NCI-H345 (cell line): ENCODE results near the gene RNPS1.

Source experiments
- DNase-seq: peaks from one replicate; lab custom pipeline; 2025; lab: John Stamatoyannopoulos, UW

RNPS1 gene

DNA sequence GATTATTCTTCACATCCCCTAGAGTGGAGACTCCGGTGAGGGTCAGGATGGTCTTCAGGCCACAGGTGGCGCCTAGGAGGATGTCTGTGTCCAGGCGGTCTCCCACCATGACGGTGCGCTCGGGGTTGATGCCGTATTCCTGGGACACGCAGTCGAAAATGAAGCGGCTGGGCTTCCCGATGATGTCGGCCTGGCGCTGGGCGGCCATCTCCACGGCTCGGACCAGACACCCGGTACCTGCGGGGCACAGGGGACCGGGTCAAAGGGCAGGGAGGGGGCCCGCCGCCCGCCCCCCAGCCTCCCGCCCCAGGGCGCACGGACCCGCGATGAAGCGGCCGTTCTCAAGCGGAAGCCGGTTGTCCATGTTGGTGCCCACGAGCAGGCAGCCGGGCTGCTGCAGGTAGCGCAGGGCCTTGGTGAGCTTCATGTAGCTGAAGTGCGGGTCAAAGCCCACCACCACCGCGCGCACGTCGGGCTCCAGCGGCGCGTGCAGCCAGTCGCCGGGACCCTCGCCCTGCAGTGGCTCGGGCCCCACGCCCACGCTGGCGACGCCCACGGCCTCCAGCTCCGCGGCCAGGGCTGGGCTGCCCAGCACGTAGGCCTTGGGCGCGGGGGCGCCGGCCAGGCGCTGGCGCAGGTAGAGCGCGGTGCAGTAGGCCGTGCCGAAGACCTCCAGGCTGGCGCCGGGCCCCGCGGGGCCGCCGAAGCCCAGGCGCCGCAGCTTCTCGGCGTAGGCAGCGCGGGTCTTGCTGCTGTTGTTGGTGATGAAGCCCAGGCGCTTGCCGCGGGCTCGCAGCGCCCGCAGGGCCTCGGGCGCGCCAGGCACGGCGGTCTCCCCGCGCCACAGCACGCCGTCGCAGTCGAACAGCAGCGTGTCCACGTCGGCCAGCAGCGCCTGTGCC is 53.9 kb downstream of the RNPS1 start:
- no peak for DNase-seq

DNA sequence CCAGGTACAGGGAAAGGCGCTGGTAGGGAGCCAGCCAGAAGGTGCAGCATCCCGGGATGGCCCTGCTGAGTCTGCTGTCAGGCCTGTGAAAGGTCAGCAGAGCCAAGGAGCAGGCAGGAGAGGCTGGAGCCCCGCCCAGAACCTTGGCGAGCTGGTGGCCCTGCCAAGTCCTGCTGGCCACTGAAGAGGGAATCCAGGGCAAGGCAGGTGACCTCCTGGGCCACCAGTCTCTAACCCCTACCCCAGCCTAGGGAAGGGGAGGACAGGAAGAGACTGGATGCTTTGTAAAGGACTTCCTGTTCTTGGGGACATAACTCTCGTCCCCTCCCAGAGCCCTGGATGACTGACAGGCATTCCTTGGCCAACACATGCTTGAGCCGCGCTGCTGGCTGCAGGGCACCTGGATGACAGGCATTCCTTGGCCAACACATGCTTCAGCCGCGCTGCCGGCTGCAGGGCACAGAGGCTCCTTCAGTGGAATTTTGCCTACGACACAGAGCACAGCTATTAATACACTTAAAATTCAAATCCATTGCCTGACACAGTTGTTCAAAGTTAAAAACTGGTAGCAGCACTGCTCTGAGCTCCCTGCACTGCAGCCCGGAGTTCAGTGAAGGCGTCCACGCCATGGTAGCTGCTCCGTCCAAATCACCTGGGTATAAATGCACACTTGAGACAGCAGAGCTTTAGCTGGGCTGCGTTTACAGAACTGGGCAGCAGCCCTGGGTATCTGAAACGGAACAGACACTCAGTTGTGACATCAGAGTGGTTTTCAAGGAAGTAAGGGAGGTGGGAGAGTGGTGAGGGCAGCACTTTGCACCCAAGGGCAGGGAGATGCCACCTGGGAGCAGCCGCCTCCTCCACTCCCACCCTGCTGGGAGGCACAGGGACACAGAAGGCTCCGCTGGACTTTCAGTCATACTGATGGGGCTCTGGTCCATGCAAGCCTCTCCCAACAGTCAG is 55.3 kb downstream of the RNPS1 start:
- no peak for DNase-seq

DNA sequence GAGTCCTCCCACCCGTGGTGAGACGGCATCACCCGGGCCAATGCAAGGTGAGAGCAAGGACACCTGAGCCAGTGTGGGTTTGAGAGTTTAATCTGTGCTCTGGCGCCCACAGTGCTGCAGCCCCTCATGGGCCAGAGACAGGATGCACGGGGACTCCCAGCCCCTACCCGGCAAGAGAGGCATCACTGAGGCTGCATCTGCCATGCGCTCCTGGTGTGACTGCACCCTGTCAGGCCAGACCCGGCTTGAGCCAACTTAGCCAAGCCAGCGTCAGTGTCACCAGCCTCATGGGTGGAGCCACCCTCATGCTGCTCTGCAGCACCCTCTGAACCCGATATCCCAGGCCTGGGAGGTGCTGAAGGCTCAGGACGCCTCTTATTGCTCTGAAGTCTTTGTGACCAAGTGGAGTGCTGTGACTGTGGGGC is 56.0 kb downstream of the RNPS1 start:
- DNase-seq, result no peak

DNA sequence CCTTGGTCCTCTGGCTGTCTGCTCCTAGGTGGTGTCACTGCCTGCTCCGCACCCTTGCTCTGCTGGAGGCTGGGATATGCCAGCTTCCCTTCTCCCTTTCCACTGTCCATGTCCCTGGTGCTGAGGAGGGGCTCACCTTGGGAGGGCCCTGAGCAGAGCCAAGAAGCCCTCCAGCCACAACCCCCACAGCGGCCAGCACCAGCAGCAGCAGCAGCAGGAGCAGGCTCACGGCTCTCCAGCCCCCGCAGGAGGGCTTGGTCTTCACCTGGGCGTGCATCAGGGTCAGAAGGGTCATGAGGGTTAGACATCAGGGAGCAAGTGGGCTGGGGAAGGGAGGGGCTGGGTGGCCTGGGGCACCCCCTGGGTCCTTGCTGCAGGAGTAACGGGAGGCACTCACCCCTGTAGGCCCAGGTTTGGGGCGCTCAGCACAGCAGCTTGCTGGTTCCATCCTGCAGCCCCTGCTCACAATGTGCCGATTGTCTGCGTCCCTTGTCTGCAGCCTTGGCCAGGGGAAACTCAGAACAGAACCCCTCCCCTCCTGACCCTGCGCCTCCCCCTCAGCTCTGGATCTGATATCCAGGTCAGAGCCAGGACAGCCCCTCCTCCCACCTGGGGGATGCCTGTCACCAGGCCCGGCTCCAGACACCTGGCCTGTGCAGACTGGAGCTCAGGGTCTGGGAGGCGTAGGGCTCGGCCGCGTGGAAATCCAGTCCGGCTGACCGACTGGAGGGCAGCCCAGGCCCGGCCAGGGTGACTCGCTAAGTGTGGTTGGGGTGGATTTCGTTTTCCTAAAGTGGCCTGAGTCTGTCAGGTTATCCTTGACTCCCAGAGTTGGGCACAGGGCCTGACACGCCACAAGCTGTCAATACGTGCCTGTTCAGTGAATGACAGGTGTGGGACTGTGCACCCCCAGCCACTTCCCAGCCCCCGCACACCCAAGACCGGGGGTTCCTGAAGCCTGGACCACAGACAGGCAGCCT is 57.2 kb downstream of the RNPS1 start, which contains the start of gene BRICD5:
BRICD5 (minus strand) TSS at position 478 of the 980 bp plus-strand sequence; CDS start at position 448, 30 bp downstream.
- no peak for DNase-seq

DNA sequence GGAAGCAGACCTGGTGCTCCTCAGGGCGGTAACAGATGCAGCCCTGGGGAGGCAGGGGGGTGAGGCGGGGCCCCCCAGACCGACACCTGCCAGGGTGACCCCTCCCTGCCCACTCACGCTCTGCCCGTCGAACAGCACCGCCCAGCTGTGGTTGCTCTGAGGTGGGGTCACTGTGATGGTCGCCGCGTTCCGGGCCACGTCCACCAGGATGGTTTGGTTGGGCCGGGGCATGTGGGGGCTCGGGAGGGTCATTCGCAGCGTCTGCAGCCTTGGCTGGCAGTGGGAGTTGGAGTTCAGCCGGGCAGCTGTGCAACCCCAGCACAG is 58.0 kb downstream of the RNPS1 start:
- DNase-seq, result no peak

DNA sequence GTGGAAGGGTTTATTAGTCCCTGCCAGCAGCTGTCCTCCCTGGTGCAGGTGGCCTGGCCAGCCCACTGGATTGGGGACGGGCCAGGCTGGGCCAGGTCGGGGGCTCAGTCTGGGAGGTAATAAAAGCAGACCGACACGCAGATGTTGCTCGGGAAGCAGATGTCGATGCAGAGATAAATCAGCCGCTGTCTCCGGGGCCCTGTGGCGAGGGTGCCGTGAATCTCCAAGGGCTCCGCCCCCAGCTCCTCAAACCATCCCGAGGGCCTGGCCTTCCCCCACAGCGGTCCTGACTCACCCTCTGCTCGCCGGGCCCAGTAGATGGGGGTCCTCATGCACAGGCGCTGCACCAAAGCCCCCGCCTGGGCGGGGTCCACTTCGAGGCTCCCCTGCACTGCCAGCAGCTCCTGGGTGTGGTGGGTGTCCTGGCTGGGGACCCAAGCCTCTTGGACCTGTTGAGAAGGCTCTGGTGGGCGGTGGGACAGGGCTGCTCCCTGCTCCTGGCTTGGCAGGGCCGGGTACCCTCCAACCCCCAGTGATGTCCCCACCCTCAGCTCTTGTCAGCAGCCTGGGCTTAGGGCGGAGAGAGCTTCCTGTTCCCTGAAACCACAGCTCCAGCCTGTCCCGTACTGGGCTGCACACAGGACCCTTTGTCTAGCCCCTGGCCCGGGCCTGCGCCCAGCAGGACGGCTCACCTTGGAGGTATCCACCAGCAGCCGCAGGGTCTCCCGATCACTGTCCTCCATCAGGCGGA is 58.5 kb downstream of the RNPS1 start:
- DNase-seq, result no peak

DNA sequence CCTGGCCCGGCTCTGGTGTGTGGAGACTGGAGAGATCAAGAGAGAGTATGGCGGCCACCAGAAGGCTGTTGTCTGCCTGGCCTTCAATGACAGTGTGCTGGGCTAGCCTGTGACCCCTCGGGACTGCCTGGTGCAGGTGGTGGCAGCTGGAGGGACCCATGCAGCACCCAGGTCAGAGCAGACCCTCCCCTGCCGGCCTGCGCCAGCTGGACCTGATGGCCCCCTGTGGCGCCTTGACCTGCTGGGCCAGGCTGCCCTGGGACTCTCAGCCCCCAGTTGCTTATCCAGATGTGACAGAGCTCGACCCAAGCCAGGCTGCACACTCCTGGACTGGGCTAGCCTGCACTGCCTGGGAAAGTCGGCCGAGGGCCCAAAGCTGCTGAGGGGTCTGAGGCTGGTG is 59.2 kb downstream of the RNPS1 start:
- no peak for DNase-seq

DNA sequence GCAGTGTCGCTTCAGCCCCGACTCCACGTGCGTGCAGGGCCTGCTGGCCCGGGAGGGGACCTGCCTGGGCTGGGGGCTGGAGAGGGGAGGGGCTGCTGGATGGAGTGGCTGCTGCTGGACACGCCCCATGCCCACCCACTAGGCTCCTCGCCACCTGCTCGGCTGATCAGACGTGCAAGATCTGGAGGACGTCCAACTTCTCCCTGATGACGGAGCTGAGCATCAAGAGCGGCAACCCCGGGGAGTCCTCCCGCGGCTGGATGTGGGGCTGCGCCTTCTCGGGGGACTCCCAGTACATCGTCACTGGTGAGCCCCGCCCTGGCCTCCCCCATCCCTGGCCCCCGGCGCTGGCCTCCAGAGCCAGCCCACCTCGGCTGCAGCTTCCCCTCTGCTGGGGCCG is 59.6 kb downstream of the RNPS1 start:
- peak; percentile 89 for DNase-seq

DNA sequence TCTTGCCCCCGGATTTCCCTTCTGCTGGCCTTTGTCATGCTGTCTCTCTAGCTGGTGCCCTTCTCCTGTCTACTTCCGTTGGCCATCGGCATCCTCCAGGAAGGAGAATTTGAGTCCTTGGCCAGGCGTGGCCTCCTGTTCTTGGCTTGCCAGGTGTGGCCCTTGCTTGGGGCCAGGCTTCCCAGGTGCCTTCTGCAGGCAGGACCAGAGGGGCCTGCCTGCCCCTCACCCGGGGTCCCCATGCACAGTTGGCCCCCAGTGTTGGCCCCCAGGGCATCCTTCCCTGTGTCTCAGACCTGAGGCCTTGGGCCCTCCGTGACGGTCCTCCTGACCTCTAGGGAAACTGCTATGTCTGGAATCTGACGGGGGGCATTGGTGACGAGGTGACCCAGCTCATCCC is 60.1 kb downstream of the RNPS1 start:
- DNase-seq, result no peak

DNA sequence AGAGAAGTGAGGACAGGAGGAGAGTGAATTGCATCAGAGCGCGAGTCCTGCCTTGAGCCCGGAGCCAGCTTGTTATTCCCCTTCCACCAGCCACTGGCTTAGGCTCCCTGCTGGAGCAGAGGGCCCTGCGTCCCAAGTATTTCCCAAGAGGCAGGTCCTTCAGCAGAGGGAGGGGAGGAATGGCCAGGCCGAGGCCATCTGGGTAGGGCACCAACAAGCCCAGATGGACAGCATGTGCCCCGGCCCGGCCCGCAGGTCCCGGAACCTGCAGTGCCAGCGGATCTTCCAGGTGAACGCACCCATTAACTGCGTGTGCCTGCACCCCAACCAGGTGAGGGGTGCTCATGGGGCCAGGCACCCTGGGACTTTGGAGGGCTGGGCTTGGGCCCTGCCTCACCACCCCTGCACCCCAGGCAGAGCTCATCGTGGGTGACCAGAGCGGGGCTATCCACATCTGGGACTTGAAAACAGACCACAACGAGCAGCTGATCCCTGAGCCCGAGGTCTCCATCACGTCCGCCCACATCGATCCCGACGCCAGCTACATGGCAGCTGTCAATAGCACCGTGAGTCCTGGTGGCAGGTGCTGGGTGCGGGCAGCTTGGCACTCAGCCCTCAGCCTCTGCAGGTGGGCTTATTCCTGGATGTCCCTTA is 61.0 kb downstream of the RNPS1 start:
- peak; percentile 46 for DNase-seq

DNA sequence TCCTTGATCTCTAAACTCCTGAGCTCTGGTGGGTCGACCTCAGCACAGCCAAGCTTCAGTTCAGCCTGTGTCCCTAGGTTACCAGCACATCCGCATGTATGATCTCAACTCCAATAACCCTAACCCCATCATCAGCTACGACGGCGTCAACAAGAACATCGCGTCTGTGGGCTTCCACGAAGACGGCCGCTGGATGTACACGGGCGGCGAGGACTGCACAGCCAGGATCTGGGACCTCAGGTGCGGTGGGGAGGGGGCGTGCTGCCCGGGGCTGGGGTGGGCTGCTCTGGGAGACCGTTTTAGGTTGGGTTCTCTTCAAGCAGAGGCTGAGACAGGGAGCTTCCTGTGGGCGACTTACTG is 61.5 kb downstream of the RNPS1 start:
- no peak for DNase-seq

DNA sequence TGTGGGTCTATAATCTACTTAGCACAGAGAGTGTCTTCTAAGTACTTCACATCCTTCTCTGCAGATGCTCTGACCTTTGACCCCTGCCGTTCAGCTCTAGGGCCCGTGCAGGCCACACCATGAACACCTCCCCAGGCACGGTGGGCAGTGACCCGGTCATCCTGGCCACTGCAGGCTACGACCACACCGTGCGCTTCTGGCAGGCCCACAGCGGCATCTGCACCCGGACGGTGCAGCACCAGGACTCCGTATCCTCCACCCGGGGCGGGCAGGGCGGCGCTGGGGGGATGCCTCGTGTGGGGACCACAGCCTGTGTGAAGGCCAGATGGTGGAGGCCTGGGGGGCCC is 62.0 kb downstream of the RNPS1 start:
- DNase-seq, result no peak

DNA sequence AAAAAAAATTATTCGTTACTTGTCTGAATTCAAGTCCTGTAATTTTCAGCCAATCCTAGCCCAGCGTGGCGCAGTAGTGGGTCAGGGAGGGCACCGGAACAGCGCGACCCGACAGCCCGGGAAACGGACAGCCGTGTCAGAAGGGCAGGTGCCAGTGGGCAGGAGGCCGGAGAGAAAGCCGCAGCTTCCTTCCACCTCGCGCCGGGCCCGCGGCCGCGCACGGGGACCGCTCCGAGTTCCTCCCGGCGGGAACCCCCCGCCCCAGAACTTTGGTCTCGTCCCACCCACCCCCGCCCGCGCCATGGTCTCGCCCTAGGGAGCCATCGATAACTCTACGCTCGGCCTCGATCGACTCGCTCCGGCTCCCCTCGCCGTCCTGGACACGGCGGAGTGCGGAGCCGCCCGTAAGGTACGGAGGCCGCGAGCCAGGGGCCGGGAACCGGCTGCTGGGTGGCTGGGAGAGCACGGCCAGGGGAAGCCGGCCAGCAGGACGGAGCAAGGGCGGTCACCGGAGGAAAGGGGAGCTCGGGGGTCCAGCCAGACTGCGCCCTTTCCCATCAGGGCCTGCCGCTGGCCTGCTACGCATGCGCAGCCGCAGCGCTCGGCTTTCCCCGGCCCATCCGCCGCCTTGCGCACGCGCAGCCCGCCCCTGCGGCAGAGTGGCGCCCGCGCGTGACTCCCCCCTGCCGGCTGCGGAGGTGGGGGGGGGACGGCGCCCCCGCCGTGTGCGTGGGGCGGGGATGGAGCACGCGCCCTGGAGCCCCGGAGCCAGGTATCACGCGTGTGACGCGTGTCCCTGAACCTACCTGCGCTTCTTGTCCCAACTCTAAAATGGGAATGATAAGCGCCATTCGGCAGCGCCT is 62.6 kb downstream of the RNPS1 start, which contains the start of gene MLST8:
MLST8 (plus strand) TSS at position 351 of the 863 bp plus-strand sequence. CDS start 632 bp downstream, outside the sequence.
- peak; percentile 85 for DNase-seq

DNA sequence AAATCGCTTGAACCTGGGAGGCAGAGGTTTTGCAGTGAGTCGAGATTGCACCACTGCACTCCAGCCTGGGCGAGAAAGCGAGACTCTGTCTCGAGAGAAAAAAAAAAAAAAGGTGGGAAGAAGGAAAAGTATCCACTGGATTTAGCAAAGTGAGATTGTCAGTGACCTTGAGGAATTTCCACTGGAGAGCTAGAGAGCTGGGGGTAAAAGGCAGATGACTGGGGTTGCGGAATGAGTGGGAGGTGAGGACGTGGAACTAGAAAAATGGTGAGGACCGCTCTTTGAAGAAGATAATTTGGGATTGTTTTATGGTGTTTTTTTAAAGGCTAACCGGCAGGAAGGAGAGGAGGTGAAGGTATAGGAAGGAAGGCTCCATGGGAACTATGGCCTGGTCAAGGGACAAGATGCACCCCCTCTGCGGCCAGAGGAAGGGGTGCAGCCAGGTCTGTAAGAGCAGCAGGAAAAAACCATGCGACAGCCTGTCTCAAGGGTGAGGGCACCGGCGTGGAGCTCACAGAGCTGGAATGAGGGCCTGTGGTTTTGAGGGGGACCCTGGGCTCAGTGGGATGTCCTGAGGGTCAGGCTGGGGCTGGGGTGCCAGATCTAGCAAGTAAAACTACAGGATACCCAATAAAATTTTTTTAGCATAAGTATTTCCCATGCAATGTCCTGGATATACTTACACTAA is 63.4 kb downstream of the RNPS1 start:
- no peak for DNase-seq
